ENCODE results near the gene AK5. TPM values are rescaled to one million over a fixed set of nuclear protein-coding genes. Genes with fewer than 3 reads are reported as not detected.
"Not testable (repeated sequence)": the region's sequence is repeated elsewhere in the genome, so short reads cannot be mapped to it uniquely, and the experiment has no call there.

Gene AK5
- total RNA-seq, 4 donors from 2014 or later, result 1.1 to 2.1 (median 1.2) TPM; not detected in 1

DNA sequence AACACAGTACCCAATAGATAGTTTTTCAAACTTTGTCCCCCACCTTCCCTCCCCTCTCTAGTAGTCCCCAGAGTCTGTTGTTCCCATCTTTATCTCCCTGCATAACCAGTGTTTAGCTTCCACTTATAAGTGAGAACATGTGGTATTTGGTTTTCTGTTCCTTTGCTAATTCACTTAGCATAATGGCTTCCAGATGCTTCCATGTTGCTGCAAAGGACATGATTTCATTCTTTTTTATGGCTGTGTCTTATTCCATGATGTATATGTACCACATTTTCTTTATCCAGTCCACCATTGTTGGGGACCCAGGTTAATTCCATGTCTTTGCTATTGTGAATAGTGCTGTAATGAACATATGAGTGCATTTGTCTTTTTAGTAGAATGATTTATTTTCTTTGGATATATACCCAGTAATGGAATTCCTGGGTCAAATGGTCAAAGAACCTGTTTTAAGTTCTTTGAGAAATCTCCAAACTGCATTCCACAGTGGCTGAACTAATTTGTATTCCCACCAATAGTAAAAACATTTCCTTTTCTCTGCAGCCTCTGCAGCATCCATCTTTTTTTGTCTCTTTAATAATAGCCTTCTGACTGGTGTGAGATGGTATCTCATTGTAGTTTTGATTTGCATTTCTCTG is 126.0 kb downstream of the AK5 start:
- Histone ChIP-seq H3K36me3 (no peaks in the 10 kb centered on the region), H3K4me1 (no peaks in the 10 kb centered on the region), H3K9me3 (no peaks in the 10 kb centered on the region), H3K4me3 (no peak overlapping the region), H3K27me3 (no peaks in the 10 kb centered on the region), H3K27ac (no peak overlapping the region)
- no peak for DNase-seq (ENCODE audit: low spot score in 2 of 2)
- TF ChIP-seq EP300 (IDR thresholded peaks at IDR 0.05), result no peak
- TF ChIP-seq, protein P1, sequence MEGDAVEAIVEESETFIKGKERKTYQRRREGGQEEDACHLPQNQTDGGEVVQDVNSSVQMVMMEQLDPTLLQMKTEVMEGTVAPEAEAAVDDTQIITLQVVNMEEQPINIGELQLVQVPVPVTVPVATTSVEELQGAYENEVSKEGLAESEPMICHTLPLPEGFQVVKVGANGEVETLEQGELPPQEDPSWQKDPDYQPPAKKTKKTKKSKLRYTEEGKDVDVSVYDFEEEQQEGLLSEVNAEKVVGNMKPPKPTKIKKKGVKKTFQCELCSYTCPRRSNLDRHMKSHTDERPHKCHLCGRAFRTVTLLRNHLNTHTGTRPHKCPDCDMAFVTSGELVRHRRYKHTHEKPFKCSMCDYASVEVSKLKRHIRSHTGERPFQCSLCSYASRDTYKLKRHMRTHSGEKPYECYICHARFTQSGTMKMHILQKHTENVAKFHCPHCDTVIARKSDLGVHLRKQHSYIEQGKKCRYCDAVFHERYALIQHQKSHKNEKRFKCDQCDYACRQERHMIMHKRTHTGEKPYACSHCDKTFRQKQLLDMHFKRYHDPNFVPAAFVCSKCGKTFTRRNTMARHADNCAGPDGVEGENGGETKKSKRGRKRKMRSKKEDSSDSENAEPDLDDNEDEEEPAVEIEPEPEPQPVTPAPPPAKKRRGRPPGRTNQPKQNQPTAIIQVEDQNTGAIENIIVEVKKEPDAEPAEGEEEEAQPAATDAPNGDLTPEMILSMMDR (IDR thresholded peaks at IDR 0.05), result no peak
- TF ChIP-seq POLR2A (IDR thresholded peaks at IDR 0.05), result no peak

DNA sequence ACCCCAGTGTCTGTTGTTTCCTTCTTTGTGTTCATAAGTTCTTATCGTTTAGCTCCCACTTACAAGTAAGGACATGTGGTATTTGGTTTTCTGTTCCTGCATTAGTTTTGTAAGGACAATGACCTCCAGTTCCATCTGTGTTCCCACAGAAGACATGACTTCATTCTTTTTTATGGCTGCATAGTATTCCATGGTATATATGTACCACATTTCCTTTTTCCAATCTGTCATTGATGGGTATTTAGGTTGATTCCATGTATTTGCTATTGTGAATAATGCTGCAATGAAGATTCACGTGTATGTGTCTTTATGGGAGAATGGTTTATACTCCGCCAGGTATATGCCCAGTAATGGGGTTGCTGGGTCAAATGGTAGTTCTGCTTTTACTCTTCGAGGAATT is 127.1 kb downstream of the AK5 start:
- not testable (repeated sequence) for H3K27ac ChIP-seq; H3K9me3 ChIP-seq; H3K27me3 ChIP-seq; H3K4me3 ChIP-seq; H3K36me3 ChIP-seq; H3K4me1 ChIP-seq; DNase-seq (ENCODE audit: low spot score in 2 of 2)
- 85% methylated on average over 4 of the region's 4 CpGs for WGBS

DNA sequence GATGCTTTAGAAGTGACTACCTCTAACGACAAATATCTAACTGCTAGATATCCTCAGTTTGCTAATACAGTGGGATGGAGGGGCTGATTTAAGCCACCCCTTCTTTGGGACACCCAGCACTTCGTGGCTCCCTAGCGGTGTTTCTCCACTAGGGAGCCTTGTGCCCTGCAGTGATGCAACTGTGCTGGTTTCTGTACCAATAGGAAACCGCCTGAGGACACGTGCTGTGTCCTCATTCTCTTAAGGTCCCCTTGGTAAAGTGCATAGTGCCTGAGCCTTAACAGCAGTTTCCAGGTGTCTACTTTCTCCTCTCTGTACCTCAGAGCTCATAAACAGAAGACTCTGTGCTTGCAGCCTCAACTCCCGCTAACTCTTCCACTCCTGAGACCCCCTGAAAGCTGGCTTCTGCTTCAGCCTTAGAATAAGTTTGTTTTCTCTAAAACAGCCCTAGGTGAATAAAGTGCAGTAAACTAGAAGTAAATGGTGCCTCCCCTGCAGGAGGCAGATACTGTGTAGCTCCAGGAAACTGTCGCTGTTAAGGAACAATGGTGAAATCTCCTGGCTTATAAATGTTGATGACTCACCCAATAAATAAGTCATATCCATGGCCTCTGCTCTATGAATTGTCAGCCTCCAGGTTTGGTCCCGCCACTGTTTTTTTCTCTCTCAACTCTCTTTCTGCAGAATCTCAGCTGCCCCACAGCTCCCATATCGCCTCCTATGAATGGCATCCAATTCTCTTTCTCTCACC is 130.4 kb downstream of the AK5 start:
- Histone ChIP-seq H3K4me3 (no peak overlapping the region), H3K4me1 (no peaks in the 10 kb centered on the region), H3K36me3 (no peaks in the 10 kb centered on the region), H3K27ac (no peak overlapping the region), H3K9me3 (no peaks in the 10 kb centered on the region), H3K27me3 (no peaks in the 10 kb centered on the region)
- no peak for DNase-seq (ENCODE audit: low spot score in 2 of 2)
- TF ChIP-seq POLR2AphosphoS5 (IDR thresholded peaks at IDR 0.05) (no peak), EP300 (IDR thresholded peaks at IDR 0.05) (no peak), POLR2A (IDR thresholded peaks at IDR 0.05) (no peak)
- TF ChIP-seq, protein P1 (IDR thresholded peaks at IDR 0.05), result no peak
- WGBS, result 74% methylated on average over 8 of the region's 9 CpGs

DNA sequence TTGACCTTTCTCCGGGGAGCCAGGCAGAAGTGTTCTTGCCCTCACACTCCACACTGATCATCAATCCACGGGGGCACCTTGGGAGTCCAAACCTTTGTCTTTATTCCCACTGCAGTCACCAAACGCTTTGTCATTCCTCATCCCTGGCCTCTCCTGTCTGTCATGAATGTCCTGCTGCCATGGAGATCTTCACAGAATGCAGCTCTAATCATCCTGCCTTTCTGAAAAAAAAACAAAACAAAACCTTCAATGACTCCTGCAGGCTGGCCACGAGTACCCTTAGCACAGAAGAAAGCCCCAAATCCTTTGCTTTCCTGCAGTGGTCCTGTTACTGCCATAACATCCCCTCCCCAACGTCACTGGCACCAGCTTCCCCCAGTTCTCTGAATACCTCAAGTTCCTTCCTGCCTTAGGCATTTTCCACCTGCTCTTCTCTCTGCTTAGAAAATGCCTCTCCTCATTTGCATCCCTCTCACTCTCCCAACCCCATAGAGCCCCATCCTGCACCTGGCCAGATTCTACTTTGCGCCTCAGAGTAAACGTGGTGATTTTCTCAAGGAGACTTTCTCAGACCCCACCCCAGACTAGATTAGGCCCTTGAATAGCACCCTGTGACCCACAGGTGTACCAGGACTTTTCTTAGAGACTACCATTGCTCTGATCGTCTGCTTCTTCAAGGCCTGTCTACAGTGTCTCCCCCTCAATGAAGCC is 131.2 kb downstream of the AK5 start:
- no peaks in the 10 kb centered on the region for H3K9me3 ChIP-seq
- no peak overlapping the region for H3K27ac ChIP-seq
- H3K4me3 ChIP-seq, result no peak overlapping the region
- TF ChIP-seq, protein P1 (IDR thresholded peaks at IDR 0.05), result no peak
- TF ChIP-seq POLR2AphosphoS5 (IDR thresholded peaks at IDR 0.05) (no peak), EP300 (IDR thresholded peaks at IDR 0.05) (no peak), POLR2A (IDR thresholded peaks at IDR 0.05) (no peak)
- no peaks in the 10 kb centered on the region for H3K4me1 ChIP-seq
- no peaks in the 10 kb centered on the region for H3K36me3 ChIP-seq
- WGBS, result 61% methylated on average over 8 of the region's 8 CpGs
- no peak for DNase-seq (ENCODE audit: low spot score in 2 of 2)
- no peaks in the 10 kb centered on the region for H3K27me3 ChIP-seq

DNA sequence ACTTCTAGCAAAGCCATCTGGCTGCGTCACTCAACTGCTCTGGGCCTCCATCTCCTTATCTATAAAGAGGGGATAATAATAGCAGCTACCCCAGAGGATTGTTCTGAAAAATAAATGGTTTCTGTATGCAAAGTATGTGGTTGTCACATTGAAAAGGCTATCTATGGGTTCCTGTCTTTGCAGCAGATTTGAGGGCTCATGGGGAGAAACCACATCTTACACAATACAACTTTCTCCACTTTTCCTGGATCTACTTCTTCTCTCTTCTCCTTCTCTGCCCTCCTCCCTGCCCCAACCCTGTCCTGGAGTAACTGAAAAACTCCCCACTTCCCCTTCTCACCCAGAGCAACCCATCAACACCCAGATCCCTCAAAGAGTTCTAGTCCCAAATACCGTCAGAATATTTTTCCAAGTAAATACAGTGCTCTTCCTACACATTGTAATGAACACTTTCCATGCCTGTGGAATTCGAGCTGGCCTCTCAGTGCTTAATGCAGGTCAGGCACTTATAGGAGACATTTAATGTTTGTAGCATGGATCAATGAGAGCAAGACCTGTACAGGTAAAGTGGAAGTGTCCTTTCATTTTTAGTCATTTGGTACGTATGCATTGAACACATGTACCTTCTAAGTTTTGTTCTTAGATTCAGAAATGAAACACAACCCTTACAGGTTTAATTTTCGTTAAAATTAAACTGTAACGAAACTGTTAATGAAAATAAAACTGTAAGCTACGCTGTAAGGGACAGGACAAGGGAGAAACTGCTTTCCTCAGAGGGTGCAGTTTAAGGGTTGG is 131.9 kb downstream of the AK5 start:
- Histone ChIP-seq H3K4me1 (no peaks in the 10 kb centered on the region), H3K36me3 (no peaks in the 10 kb centered on the region), H3K27me3 (no peaks in the 10 kb centered on the region), H3K9me3 (no peaks in the 10 kb centered on the region), H3K4me3 (no peak overlapping the region), H3K27ac (no peak overlapping the region)
- WGBS, result 71% methylated on average over 7 of the region's 7 CpGs
- TF ChIP-seq POLR2AphosphoS5 (IDR thresholded peaks at IDR 0.05) (no peak), EP300 (IDR thresholded peaks at IDR 0.05) (no peak), POLR2A (IDR thresholded peaks at IDR 0.05) (no peak)
- TF ChIP-seq, protein P1 (IDR thresholded peaks at IDR 0.05), result no peak
- DNase-seq (ENCODE audit: low spot score in 2 of 2), result no peak

Measured in suprapubic skin (tissue), 4 donors.